B cell (primary cell): Measurements from ENCODE around the gene AGBL4. TPM values are rescaled to one million over a fixed set of nuclear protein-coding genes. Genes with fewer than 3 reads are reported as not detected.
A peak's percentile ranks its signal among the peaks of the same experiment; 100 is the strongest.

Experiments used
- ATAC-seq: fragments of 200-7000 bp; cut with Tn5 transposase; one replicate; pipeline ENCODE4 v1.10.0; 2021; ENCODE audit warnings: low read depth, mild to moderate bottlenecking, moderate number of reproducible peaks, moderate library complexity
- CTCF ChIA-PET: fragments of 350-600 bp; sonication (Branson Sonifier 250); formaldehyde crosslinking; loops from one replicate; lab custom pipeline; 2021; ENCODE audit warnings: antibody characterized with exemption, inconsistent platforms; lab: Charles Lee
- POLR2A ChIA-PET: fragments of 350-600 bp; sonication (Branson Sonifier 250); formaldehyde crosslinking; loops from one replicate; lab custom pipeline; 2021; ENCODE audit warnings: antibody characterized with exemption; lab: Charles Lee
- DNase-seq: peaks from one replicate; pipeline ENCODE4 v3.0.0; 2013
- H2AFZ ChIP-seq: 2 replicates; pipeline ENCODE4 v1.6.1; 2012; ENCODE audit warnings: mild to moderate bottlenecking, low read depth, low read length; ENCODE audit not compliant: insufficient read depth, poor library complexity, severe bottlenecking
- H3K27ac ChIP-seq, 2 donors: 1 replicate in 1 of 2; 2 replicates in 1 of 2; pipeline ENCODE4 v1.5.1; 2012 to 2013; ENCODE audit warnings: low read length in 2 of 2, mild to moderate bottlenecking in 2 of 2, moderate library complexity in 1 of 2
- H3K27me3 ChIP-seq, 4 experiments: fragments of 200-600 bp in 1 of 4; sonication (generic) in 1 of 4; replicated peaks in 1 of 4; 1 replicate in 2 of 4; 2 replicates in 2 of 4; pipeline versions ENCODE4 v1.6.1 to v1.7.0; 2013 to 2016; ENCODE audit warnings: low read length in 3 of 4, mild to moderate bottlenecking in 2 of 4, mixed read lengths in 1 of 4, moderate library complexity in 1 of 4; ENCODE audit not compliant: insufficient read depth in 4 of 4, control insufficient read depth in 3 of 4; ENCODE audit errors: control extremely low read depth in 1 of 4
- H3K36me3 ChIP-seq, 2 experiments: replicated peaks in 1 of 2; 1 replicate in 1 of 2; 2 replicates in 1 of 2; pipeline versions ENCODE4 v1.6.1 to v1.7.1; 2013; ENCODE audit warnings: low read length in 1 of 2; ENCODE audit not compliant: insufficient read depth in 2 of 2, control insufficient read depth in 1 of 2; ENCODE audit errors: control extremely low read depth in 1 of 2, extremely low read depth in 1 of 2
- H3K4me1 ChIP-seq, 2 donors: fragments of 200-600 bp in 1 of 2; sonication (generic) in 1 of 2; 1 replicate in 1 of 2; 2 replicates in 1 of 2; pipeline versions ENCODE4 v1.5.1 to v1.6.1; 2013 to 2017; ENCODE audit warnings: low read length in 2 of 2; ENCODE audit not compliant: control insufficient read depth in 2 of 2, insufficient read depth in 2 of 2
- H3K4me2 ChIP-seq: replicated peaks from 2 replicates; pipeline ENCODE3; 2012; ENCODE audit warnings: mild to moderate bottlenecking, low read depth, low read length; ENCODE audit not compliant: poor library complexity, severe bottlenecking
- H3K4me3 ChIP-seq, 5 experiments: fragments of 200-600 bp in 1 of 5; sonication (generic) in 1 of 5; 1 replicate in 3 of 5; 2 replicates in 2 of 5; pipeline versions ENCODE4 v1.5.1 to v1.7.0; 2011 to 2016; ENCODE audit warnings: low read length in 4 of 5, mild to moderate bottlenecking in 4 of 5, low read depth in 2 of 5, control low read depth in 1 of 5, moderate library complexity in 1 of 5; ENCODE audit not compliant: insufficient read depth in 1 of 5; ENCODE audit errors: control extremely low read depth in 1 of 5, extremely low read depth in 1 of 5
- H3K79me2 ChIP-seq: fragments of 200-600 bp; sonication (generic); one replicate; pipeline ENCODE4 v1.6.0; 2016; ENCODE audit warnings: low read length; ENCODE audit not compliant: control insufficient read depth, insufficient read depth
- H3K9ac ChIP-seq: fragments of 200-600 bp; sonication (generic); 2 replicates; pipeline ENCODE4 v1.6.1; 2017; ENCODE audit warnings: mild to moderate bottlenecking, low read length, moderate library complexity
- H3K9me3 ChIP-seq, 3 donors: one replicate each; pipeline versions ENCODE4 v1.6.1 to v1.7.1; 2013; ENCODE audit warnings: low read length in 2 of 3; ENCODE audit not compliant: control insufficient read depth in 2 of 3, insufficient read depth in 1 of 3; ENCODE audit errors: control extremely low read depth in 1 of 3
- H4K20me1 ChIP-seq: 2 replicates; pipeline ENCODE4 v1.6.0; 2012; ENCODE audit warnings: mild to moderate bottlenecking, low read length; ENCODE audit not compliant: insufficient read depth, control insufficient read depth, poor library complexity, severe bottlenecking
- H3K27ac Mint-ChIP-seq: one replicate; pipeline ENCODE4 v1.8.0; 2021; ENCODE audit warnings: mixed read lengths
- H3K27me3 Mint-ChIP-seq: one replicate; pipeline ENCODE4 v1.8.0; 2021; ENCODE audit warnings: mixed read lengths
- H3K4me1 Mint-ChIP-seq: one replicate; pipeline ENCODE4 v1.8.0; 2021; ENCODE audit warnings: mixed read lengths
- H3K4me3 Mint-ChIP-seq: one replicate; pipeline ENCODE4 v1.8.0; 2021; ENCODE audit warnings: mixed read lengths
- H3K9me3 Mint-ChIP-seq: one replicate; pipeline ENCODE4 v1.8.0; 2022; ENCODE audit warnings: mixed read lengths; ENCODE audit not compliant: insufficient read depth
- EZH2 ChIP-seq: IDR thresholded peaks from 2 replicates; pipeline ENCODE4 v1.6.1; 2012; ENCODE audit warnings: borderline replicate concordance, low read depth, mild to moderate bottlenecking, moderate library complexity, low read length; ENCODE audit not compliant: insufficient read depth, poor library complexity, severe bottlenecking
- WGBS: methylation state at CpG from one replicate; pipeline ENCODE4 v1.1.5; 2013; ENCODE audit warnings: missing lambda C conversion rate; ENCODE audit not compliant: insufficient coverage; 5-methylcytosine and 5-hydroxymethylcytosine counted together
- intact Hi-C: fragments of 100-400 bp; cut with micrococcal nuclease; formaldehyde crosslinking; loops from one replicate; pipeline ENCODE4 v1.10.0; 2022
- polyA plus RNA-seq: library from polyadenylated mRNA; depleted of rRNA; stranded (reverse); fragments of >200 nt; gene quantifications from 2 replicates; pipeline ENCODE4 v1.2.3, GENCODE V29; 2012
- total RNA-seq, 2 donors: library from RNA; stranded (reverse); fragments of 120-200 nt in 1 of 2; gene quantifications; 1 replicate in 1 of 2; 2 replicates in 1 of 2; pipeline versions ENCODE4 v1.2.3 to v1.2.4, GENCODE V29; 2013 to 2022
- TF ChIP-seq, protein P1 (sequence below): fragments of 200-600 bp; IDR thresholded peaks from one replicate; pipeline ENCODE4 v1.8.0; 2022; ENCODE audit warnings: antibody characterized with exemption, mild to moderate bottlenecking

AGBL4 gene
- total and polyA plus RNA-seq, 2 donors (not counting 1 experiment from before 2014, with no cell fraction given) = 0.07 to 0.12 TPM

GRCh38 chr1:48820491-48820890 lies 1203.3 kb downstream of the AGBL4 start:
- Histone ChIP-seq H3K27ac (no peak overlapping the region), H3K4me2 (no peak overlapping the region), H4K20me1 (no peaks in the 10 kb centered on the region), H3K9me3 (no peaks in the 10 kb centered on the region), H3K27me3 (no peaks in the 10 kb centered on the region), H3K36me3 (no peaks in the 10 kb centered on the region), H3K79me2 (no peaks in the 10 kb centered on the region), H3K4me1 (peaks cover 9 to 16% of the 10 kb centered on the region in 2 donors), H3K9ac (no peak overlapping the region), H3K4me3 (no peak overlapping the region), H2AFZ (no peak overlapping the region)
- POLR2A ChIA-PET = no interaction called here
- TF ChIP-seq EZH2 = no peak
- H3K9me3 Mint-ChIP-seq = no peaks in the 10 kb centered on the region
- H3K4me1 Mint-ChIP-seq = peaks cover 17% of the 10 kb centered on the region
- intact Hi-C loops = no loop called here
- H3K27ac Mint-ChIP-seq = no peak overlapping the region
- CTCF ChIA-PET = interaction anchor here (0.7 to 5.2 kb wide), 3 partner anchors 70 to 144 kb away, joined by 3 to 228 read pairs (median 8); no protein-coding TSS in a partner anchor
- no peak for ATAC-seq
- DNase-seq = no peak
- WGBS = 100% methylated on average over 1 of the region's 3 CpGs
- H3K4me3 Mint-ChIP-seq = no peak overlapping the region
- no peaks in the 10 kb centered on the region for H3K27me3 Mint-ChIP-seq

DNA sequence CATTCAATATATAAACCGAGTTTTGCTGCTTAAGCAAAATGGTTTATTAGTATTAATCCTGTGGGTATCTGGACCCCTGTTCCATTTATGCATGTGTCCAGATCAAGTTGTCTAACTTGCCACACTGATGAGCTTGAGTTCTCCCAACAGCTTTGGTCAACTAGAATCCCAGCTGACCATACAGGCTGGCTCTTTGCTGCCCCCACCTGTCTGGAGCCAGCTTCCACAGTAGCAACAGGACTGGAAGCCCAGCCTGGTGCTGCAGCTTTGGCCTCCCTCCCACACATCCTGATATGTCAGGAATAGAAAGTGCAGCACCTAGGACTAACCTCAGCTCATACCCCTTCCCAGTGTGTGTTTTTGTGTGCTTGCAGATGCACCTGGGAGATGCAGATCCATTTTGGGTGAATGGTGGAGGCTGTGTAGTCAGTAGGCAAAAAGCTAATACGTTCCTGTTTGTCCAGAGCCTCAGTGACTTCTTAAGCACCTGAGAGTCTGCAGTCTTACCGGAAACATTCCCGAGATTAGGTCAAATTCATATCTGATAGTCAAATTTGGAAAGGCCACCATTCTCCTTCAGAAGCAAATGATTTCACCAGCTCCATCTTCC lies 1206.1 kb downstream of the AGBL4 start:
- DNase-seq (peak; percentile 71), ATAC-seq (peak; percentile 66)
- TF ChIP-seq, protein P1, sequence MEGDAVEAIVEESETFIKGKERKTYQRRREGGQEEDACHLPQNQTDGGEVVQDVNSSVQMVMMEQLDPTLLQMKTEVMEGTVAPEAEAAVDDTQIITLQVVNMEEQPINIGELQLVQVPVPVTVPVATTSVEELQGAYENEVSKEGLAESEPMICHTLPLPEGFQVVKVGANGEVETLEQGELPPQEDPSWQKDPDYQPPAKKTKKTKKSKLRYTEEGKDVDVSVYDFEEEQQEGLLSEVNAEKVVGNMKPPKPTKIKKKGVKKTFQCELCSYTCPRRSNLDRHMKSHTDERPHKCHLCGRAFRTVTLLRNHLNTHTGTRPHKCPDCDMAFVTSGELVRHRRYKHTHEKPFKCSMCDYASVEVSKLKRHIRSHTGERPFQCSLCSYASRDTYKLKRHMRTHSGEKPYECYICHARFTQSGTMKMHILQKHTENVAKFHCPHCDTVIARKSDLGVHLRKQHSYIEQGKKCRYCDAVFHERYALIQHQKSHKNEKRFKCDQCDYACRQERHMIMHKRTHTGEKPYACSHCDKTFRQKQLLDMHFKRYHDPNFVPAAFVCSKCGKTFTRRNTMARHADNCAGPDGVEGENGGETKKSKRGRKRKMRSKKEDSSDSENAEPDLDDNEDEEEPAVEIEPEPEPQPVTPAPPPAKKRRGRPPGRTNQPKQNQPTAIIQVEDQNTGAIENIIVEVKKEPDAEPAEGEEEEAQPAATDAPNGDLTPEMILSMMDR = peak; percentile 73
- TF ChIP-seq EZH2 = no peak
- H3K9me3 ChIP-seq = no peaks in the 10 kb centered on the region
- no peaks in the 10 kb centered on the region for H4K20me1 ChIP-seq
- Mint-ChIP-seq H3K27ac (no peak overlapping the region), H3K4me1 (peaks cover 20% of the 10 kb centered on the region), H3K4me3 (no peak overlapping the region), H3K27me3 (no peaks in the 10 kb centered on the region), H3K9me3 (no peaks in the 10 kb centered on the region)
- ChIA-PET CTCF (interaction anchor here (0.6 to 5.2 kb wide), 61 partner anchors 9 to 708 kb away, joined by 3 to 228 read pairs (median 5); partner anchors contain the start of gene BEND5), POLR2A (no interaction called here)
- 93% methylated on average over 3 of the region's 4 CpGs for WGBS
- H3K9ac ChIP-seq = no peak overlapping the region
- H3K4me3 ChIP-seq = no peak overlapping the region
- no peaks in the 10 kb centered on the region for H3K27me3 ChIP-seq
- H3K79me2 ChIP-seq = no peaks in the 10 kb centered on the region
- no peaks in the 10 kb centered on the region for H3K36me3 ChIP-seq
- H3K4me1 ChIP-seq = peaks cover 9 to 20% of the 10 kb centered on the region in 2 donors
- no peak overlapping the region for H3K27ac ChIP-seq
- peak overlapping the region; percentile 17 for H3K4me2 ChIP-seq
- peak overlapping the region; percentile 7 for H2AFZ ChIP-seq
- intact Hi-C loops = loop anchor here (1.0 to 2.0 kb wide), 5 partner anchors 23 to 319 kb away; no protein-coding TSS in a partner anchor
